Lower lobe of right lung (tissue), 2 donors: ENCODE measurements around the gene RNF133. TPM values are rescaled to one million over a fixed set of nuclear protein-coding genes. Genes with fewer than 3 reads are reported as not detected.

ENCODE experiments used
- ATAC-seq, 2 donors: fragments of 200-7000 bp; cut with Tn5 transposase; one replicate each; pipeline ENCODE4 v1.9.1; 2020 to 2022; ENCODE audit warnings: mild to moderate bottlenecking in 2 of 2, moderate library complexity in 2 of 2
- DNase-seq: peaks from one replicate; pipeline ENCODE4 v3.0.0-alpha.2; 2020
- H3K27ac ChIP-seq: fragments of 200-600 bp; one replicate; pipeline ENCODE4 v1.8.0; 2022
- H3K27me3 ChIP-seq: fragments of 200-600 bp; one replicate; pipeline ENCODE4 v1.8.0; 2022; ENCODE audit warnings: low read depth
- H3K36me3 ChIP-seq: fragments of 200-600 bp; one replicate; pipeline ENCODE4 v1.8.0; 2022; ENCODE audit warnings: mild to moderate bottlenecking
- H3K4me1 ChIP-seq: fragments of 200-600 bp; one replicate; pipeline ENCODE4 v1.8.0; 2022
- H3K4me3 ChIP-seq: fragments of 200-600 bp; one replicate; pipeline ENCODE4 v1.8.0; 2022; ENCODE audit warnings: mild to moderate bottlenecking
- H3K9me3 ChIP-seq: fragments of 200-600 bp; one replicate; pipeline ENCODE4 v1.8.0; 2022
- CTCF ChIP-seq: fragments of 200-600 bp; IDR thresholded peaks from one replicate; pipeline ENCODE4 v1.8.0; 2022; ENCODE audit warnings: antibody characterized with exemption, mild to moderate bottlenecking
- intact Hi-C: fragments of 100-400 bp; cut with DNase I; formaldehyde crosslinking; loops from one replicate; pipeline ENCODE4 v1.11.0; 2022
- total RNA-seq: library from RNA; stranded (reverse); fragmentation: NEBNext Ultra II Directional; extraction: Animal tissue kit (Norgen Biotek cat#: 25700); gene quantifications from one replicate; pipeline ENCODE4 v1.2.1, GENCODE V29; 2021
- donor health status: DM: no; HTN: yes; CAD: no; lungs with severe emphysema.

Gene RNF133
- total RNA-seq, 1 donor from 2014 or later, result 1.0 TPM

- no peak overlapping the region for H3K4me3 ChIP-seq
- no peak overlapping the region for H3K27ac ChIP-seq
- ATAC-seq, result no peak
- DNase-seq, result no peak
- H3K27me3 ChIP-seq, result no peaks in the 10 kb centered on the region
- no peaks in the 10 kb centered on the region for H3K36me3 ChIP-seq
- no peaks in the 10 kb centered on the region for H3K4me1 ChIP-seq
- intact Hi-C loops, result no loop called here
- H3K9me3 ChIP-seq, result no peaks in the 10 kb centered on the region
- no peak for TF ChIP-seq CTCF
Measured at GRCh38 chr7:122658856-122659255, 40.1 kb downstream of the RNF133 start.

DNA sequence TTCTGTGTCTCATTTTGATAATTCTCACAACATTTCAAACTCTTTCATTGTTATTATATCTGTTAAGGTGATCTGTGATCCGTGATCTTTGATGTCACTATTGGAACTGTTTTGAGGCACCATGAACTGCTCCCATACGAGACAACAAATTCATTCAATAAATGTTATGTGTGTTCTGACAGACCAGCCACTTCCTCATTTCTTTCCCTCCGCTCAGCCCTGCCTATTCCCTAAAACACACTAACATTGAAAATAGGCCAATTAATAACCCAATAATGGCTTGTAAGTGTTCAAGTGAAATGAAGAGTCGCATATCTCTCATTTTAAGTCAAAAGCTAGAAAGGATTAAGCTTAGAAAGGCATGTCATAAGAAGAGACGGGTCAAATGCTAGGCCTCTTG is 45.2 kb downstream of the RNF133 start:
- ATAC-seq (no peak), DNase-seq (no peak)
- H3K4me1 ChIP-seq, result peaks cover 6% of the 10 kb centered on the region
- H3K9me3 ChIP-seq, result no peaks in the 10 kb centered on the region
- intact Hi-C loops, result no loop called here
- TF ChIP-seq CTCF, result no peak
- H3K36me3 ChIP-seq, result no peaks in the 10 kb centered on the region
- H3K27me3 ChIP-seq, result no peaks in the 10 kb centered on the region
- no peak overlapping the region for H3K27ac ChIP-seq
- no peak overlapping the region for H3K4me3 ChIP-seq

DNA sequence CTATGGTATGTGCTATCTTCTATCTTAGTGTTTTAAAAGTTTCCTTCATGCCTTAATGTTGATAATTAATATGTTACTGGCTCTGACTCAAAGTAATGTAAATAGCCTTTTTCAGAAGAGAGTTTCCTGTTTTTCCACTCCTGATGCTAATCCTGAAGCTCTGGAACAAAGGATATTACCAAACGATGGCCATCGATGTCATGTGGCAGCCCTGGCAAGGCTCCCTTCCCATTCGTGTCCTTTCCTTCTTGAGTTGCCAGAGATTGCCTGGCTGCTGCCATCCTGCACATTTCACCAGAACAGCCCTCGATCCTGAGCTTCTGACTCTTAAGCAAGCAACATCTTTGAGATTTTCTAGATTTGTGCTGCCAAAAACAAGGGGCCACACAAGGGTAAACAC is 46.0 kb downstream of the RNF133 start:
- intact Hi-C loops, result no loop called here
- no peak overlapping the region for H3K4me3 ChIP-seq
- H3K27me3 ChIP-seq, result no peaks in the 10 kb centered on the region
- ATAC-seq (peak in 1 of 2 donors; percentile 31), DNase-seq (peak; percentile 46)
- no peaks in the 10 kb centered on the region for H3K9me3 ChIP-seq
- H3K36me3 ChIP-seq, result no peaks in the 10 kb centered on the region
- no peak overlapping the region for H3K27ac ChIP-seq
- H3K4me1 ChIP-seq, result peaks cover 6% of the 10 kb centered on the region
- no peak for TF ChIP-seq CTCF

- DNase-seq, result no peak
- no peaks in the 10 kb centered on the region for H3K27me3 ChIP-seq
- peaks cover 6% of the 10 kb centered on the region for H3K4me1 ChIP-seq
- H3K36me3 ChIP-seq, result no peaks in the 10 kb centered on the region
- no peak for TF ChIP-seq CTCF
- no peak overlapping the region for H3K27ac ChIP-seq
- ATAC-seq, result no peak
- no peak overlapping the region for H3K4me3 ChIP-seq
- no peaks in the 10 kb centered on the region for H3K9me3 ChIP-seq
- intact Hi-C loops, result no loop called here
Measured at GRCh38 chr7:122651451-122651850, 47.5 kb downstream of the RNF133 start.

Other genes starting within 250 kb of the RNF133 start
- gene RNF148, start 3.8 kb upstream of the RNF133 start, total RNA-seq, result 1.5 TPM
- gene CADPS2, start 187.3 kb upstream of the RNF133 start, total RNA-seq, result 41.1 TPM